ENCODE measurements around the gene MYO1D.

Gene MYO1D

GRCh38 chr17:32625971-32626370 is 251.0 kb downstream of the MYO1D start:
- DNase-seq (ENCODE audit: low read depth), result no peak

GRCh38 chr17:32623196-32623595 is 253.7 kb downstream of the MYO1D start:
- DNase-seq (ENCODE audit: low read depth), result no peak

GRCh38 chr17:32622540-32622939 is 254.4 kb downstream of the MYO1D start:
- no peak for DNase-seq (ENCODE audit: low read depth)

GRCh38 chr17:32621612-32622312 is 255.2 kb downstream of the MYO1D start:
- DNase-seq (ENCODE audit: low read depth), result no peak

GRCh38 chr17:32615326-32615725 is 261.6 kb downstream of the MYO1D start:
- DNase-seq (ENCODE audit: low read depth), result no peak

GRCh38 chr17:32610943-32611342 is 266.0 kb downstream of the MYO1D start:
- no peak for DNase-seq (ENCODE audit: low read depth)

- DNase-seq (ENCODE audit: low read depth), result no peak
Observed at GRCh38 chr17:32609884-32610650, 266.9 kb downstream of the MYO1D start.

GRCh38 chr17:32609085-32609484 is 267.8 kb downstream of the MYO1D start:
- no peak for DNase-seq (ENCODE audit: low read depth)

- DNase-seq (ENCODE audit: low read depth), result no peak
Observed at GRCh38 chr17:32608267-32608666, 268.7 kb downstream of the MYO1D start.

- no peak for DNase-seq (ENCODE audit: low read depth)
Observed at GRCh38 chr17:32604966-32605365, 272.0 kb downstream of the MYO1D start.

- no peak for DNase-seq (ENCODE audit: low read depth)
Observed at GRCh38 chr17:32602396-32602795, 274.5 kb downstream of the MYO1D start.

GRCh38 chr17:32601866-32602265 is 275.1 kb downstream of the MYO1D start:
- no peak for DNase-seq (ENCODE audit: low read depth)

GRCh38 chr17:32596628-32597027 is 280.3 kb downstream of the MYO1D start:
- no peak for DNase-seq (ENCODE audit: low read depth)

- DNase-seq (ENCODE audit: low read depth), result no peak
Observed at GRCh38 chr17:32596206-32596605, 280.7 kb downstream of the MYO1D start.

- no peak for DNase-seq (ENCODE audit: low read depth)
Observed at GRCh38 chr17:32593003-32593402, 283.9 kb downstream of the MYO1D start.

GRCh38 chr17:32591405-32591804 is 285.5 kb downstream of the MYO1D start:
- DNase-seq (ENCODE audit: low read depth), result no peak

- DNase-seq (ENCODE audit: low read depth), result no peak
Observed at GRCh38 chr17:32590974-32591373, 285.9 kb downstream of the MYO1D start.

- no peak for DNase-seq (ENCODE audit: low read depth)
Observed at GRCh38 chr17:32588982-32589381, 287.9 kb downstream of the MYO1D start.

- DNase-seq (ENCODE audit: low read depth), result no peak
Observed at GRCh38 chr17:32588135-32588534, 288.8 kb downstream of the MYO1D start.

GRCh38 chr17:32586666-32587065 is 290.3 kb downstream of the MYO1D start:
- peak; percentile 10 for DNase-seq (ENCODE audit: low read depth)

- peak; percentile 8 for DNase-seq (ENCODE audit: low read depth)
Observed at GRCh38 chr17:32584792-32585191, 292.1 kb downstream of the MYO1D start.

- DNase-seq (ENCODE audit: low read depth), result no peak
Observed at GRCh38 chr17:32583053-32583452, 293.9 kb downstream of the MYO1D start.

GRCh38 chr17:32575852-32576251 is 301.1 kb downstream of the MYO1D start:
- DNase-seq (ENCODE audit: low read depth), result no peak

- no peak for DNase-seq (ENCODE audit: low read depth)
Observed at GRCh38 chr17:32570081-32570396, 306.9 kb downstream of the MYO1D start.

Data from GM04503 (cell line).